Astrocyte of the hippocampus (primary cell): Measurements from ENCODE around the gene FAM200A.
"Not testable (repeated sequence)": the region's sequence is repeated elsewhere in the genome, so short reads cannot be mapped to it uniquely, and the experiment has no call there.

ENCODE experiments used
- DNase-seq: peaks from one replicate; pipeline ENCODE4 v3.0.0; 2011; ENCODE audit warnings: low read depth, low spot score

Gene FAM200A

DNA sequence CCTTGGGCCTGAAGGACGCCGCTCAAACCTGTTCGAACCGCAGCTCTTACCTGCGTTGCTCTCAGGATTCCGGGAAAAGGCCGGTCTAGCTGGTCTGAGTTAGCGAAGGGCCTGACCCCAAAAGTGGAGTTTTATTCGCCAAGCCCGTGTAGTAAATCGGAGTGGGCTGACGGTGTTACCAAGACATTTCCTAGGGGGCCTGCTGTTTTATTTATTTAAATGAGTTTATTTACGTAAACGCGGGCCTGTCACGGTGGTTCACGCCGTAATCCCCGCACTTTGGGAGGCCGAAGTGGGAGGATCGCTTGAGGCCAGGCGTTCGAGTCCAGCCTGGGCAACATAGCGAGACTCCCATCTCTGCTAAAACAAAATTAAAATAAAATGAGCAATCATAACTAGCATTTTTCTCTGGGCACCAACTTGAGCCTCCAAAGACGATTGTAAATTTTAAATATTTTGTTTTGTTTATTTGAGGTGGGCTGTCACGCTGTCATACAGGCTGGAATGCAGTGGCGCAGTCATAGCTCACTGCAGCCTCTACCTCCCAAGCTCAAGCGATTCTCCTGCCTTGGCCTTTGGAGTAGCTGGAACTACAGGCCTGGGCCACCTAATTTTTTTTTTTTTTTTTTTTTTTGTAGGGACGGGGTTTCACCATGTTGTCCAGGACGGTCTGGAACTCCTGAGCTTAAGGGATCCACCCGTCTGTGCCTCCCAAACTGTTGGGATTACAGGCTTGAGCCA is 7.4 kb upstream of the FAM200A start:
- DNase-seq, result peak; percentile 30

DNA sequence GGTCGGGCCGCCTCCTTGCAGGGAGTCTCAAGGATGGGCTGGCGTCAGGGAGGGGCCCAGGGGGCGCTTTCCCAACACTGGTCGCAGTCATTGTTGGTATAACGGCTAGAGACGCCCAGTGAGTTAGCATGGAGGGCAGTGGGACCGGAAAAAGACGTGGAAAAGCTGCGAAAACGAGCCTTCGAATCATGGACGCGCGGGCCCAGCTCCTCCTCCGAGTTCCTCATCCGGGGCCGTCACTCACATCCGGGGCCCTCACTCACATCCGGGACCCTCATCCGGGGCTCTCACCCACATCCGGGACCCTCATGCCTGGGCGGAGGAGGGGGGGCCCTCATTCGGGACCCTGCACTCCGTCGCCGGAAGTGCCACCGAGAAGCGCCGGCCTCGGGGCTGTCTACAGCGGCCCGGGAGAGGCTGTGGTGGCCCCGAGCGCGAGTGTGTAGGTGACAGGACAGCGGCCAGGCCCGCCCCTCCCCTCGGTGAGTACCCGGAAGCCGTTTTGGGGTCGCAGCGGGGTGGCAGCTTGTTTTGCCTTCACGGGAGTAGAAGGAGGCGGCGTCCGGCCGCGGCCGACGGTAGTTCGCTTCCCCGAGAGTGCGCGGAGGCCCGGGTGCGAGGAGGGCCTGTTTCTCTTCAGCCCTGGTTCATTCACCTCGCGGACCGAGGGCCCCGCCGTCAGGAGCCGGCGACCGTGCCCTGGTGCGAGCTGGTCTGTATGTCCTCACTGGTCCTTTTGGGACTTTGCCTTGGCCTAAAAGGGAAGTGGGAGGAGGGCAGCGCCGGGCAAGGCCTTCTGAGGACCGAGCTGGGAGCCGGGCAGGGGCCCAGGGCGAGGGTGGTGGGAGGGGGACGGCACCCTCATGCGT is 6.6 kb upstream of the FAM200A start, which contains the start of gene ZNF655:
TSS of gene ZNF655 (plus strand) at position 337 of the 869 bp plus-strand sequence. CDS start 1,918 bp downstream, outside the sequence.
- DNase-seq, result peak; percentile 95

DNA sequence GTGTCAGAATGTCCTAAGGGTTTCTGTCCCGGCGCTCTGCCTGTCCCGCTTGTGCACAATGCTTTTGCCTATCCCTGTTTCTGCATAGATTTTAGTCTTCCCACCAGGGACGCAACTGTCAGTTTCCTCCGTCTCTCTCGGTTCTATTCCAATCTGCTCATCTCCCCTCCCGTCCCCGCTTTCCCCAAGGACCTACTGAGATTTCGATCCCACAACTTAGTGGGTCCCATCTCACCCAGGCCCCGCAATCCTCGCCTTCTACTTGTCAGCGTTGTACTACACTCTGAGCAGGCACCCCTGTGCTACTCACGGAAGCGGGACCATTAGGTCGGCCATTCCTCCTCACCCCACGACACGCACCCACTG is 6.0 kb upstream of the FAM200A start:
- no peak for DNase-seq

DNA sequence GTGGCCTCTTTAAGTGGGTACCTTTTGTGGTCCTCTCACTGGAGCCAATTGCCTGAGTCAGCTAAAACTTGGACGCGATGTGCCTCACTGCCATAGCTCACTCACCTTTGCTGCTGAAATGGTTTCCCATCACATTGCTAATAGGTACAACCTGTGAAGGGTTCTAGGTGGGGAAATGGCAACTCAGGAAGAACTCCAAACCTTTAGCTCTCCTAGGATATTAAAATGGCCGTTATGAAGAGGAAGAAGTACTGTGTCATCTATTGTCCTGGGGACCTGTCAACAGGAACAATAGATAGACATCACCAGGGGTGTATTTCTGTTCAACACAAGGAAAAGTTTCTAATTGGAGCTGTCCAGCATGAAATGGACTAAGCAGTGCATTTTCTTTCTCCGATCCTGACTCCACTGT is 5.3 kb upstream of the FAM200A start:
- no peak for DNase-seq

DNA sequence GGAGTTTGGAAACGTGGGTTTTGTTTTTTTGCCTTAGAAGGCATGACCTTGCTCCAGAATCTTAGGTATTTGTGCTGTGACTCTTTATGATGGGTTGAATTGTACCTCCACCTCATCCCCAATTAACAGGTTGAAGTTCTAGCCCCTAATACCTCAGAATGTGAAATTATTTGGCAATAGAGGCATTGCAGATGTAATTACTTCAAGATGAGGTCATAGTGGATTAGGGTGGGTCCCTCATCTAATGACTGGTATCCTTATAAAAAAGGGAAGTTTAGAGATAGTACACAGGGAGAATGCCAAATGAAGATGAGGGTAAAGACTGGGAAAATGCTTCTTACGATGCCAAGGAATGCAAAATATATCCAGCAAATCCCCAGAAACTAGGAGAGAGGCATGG is 3.0 kb upstream of the FAM200A start:
- no peak for DNase-seq

DNA sequence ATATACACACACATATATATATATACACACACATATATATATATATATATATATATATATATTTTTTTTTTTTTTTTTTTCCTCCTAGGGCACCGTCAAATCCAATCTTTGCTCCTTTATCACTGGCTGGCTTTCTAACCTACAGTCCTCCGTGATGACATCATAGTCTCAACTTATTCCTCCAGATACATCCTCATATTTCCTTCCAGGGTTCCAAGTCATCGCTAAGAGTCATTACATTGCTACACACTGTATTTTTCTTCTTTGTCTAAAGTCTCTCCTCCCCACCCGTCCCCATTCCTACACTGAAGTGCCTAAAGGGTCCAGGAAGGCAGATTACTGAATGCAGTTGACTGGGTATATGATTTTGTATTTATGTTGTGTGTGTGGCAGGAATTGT is 1.1 kb upstream of the FAM200A start:
- DNase-seq, result no peak

DNA sequence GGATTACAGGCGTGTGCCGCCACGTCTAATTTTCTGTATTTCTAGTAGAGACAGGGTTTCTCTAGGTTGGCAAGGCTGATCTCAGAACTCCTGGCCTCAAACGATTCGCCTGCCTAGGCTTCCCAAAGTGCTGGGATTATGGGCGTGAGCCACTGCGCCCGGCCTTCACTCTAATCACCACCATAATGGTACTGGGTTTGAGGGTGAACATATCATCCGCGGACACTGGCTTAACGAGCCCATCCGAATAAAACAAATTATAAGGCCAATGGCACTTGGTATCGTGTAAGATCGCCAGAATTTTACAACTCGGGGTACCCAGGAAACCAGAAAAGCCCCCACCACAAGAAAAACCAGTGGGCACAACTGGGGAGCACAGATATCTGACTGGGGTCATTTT is 580 bp downstream of the FAM200A start:
- peak; percentile 28 for DNase-seq

DNA sequence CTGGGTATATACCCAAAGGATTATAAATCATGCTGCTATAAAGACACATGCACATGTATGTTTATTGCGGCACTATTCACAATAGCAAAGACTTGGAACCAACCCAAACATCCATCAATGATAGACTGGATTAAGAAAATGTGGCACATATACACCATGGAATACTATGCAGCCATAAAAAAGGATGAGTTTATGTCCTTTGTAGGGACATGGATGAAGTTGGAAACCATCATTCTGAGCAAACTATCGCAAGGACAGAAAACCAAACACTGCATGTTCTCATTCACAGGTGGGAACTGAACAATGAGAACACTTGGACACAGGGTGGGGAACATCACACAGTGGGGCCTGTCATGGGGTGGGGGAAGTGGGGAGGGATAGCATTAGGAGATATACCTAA is 2.4 kb downstream of the FAM200A start:
- DNase-seq, result not testable (repeated sequence)

DNA sequence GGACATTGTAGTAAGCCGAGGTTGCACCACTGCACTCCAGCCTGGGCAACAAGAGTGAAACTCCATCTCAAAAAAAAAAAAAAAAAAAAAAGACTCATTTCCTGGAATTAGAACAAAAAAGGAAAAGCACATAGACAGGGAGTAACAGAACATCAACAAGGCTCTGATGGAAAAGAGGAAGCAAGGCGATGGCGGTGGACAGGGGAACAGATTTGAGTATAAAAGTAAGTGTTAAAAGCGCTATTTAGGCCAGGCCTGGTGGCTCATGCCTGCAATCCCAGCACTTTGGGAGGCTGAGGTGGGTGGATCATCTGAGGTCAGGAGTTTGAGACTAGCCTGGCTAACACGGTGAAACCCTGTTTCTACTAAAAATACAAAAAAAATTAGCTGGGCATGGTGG is 6.6 kb downstream of the FAM200A start:
- DNase-seq, result not testable (repeated sequence)

DNA sequence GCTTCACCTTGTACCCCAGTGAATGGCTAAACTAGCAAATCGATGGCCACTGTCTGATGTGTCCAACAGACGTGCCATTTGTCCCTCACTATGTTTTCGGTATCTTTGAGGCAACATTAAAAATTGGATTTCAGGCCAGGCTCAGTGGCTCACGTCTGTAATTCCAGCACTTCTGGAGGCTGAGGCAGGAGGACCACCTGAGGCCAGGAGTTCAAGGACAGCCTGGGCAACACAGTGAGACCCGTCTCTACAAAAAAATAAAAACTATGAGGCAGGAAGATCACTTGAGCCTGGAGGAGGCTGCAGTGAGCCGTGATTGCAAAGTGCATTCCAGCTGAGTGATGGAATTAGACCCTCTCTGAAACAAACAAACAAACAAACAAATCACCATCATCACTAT is 8.0 kb downstream of the FAM200A start:
- DNase-seq, result no peak

DNA sequence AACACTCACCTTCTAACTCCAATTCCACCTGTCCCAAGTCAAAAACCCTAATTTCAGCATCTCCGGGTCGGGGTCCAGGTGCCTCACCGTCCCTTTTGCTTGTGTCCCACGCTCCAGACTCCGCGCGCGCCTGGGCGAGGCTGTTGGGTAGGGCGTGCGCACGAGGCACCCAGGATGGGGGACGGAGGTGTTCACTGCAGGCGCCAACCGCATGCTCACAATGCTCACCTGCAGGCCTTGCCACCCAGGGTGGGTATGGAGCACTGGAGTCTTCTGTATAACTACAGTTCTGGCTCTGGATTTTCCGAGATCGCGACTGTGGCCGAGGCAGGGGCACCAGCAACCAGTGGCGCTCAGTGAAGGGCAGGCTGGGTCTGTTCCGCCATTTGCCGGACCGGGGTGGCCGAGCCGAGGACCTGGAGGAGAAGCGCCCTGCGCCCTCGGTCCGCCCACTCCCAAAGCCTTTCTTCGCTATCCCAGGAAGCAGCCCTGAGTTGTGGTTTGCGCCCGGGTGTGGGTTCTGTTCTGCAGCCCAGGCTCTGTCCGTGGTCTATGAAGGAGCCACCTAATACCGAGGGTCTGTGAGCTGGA is 8.7 kb downstream of the FAM200A start:
- DNase-seq, result no peak

DNA sequence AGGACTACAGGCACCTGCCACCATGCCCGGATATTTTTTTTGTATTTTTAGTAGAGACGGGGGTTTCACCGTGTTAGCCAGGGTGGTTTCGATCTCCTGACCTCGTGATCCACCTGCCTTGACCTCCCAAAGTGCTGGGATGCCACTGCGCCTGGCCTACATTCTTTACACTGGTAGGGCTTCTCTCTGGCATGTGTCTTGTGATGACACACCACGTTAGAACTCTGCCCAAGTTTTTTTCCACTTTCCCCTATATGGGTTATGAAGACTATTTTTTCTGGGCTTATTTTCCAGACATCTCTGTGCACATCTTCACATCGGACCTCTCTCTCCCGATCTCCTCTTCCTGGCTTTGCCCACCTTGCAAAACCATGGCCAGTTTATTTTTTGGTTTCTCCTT is 10.7 kb downstream of the FAM200A start:
- no peak for DNase-seq

DNA sequence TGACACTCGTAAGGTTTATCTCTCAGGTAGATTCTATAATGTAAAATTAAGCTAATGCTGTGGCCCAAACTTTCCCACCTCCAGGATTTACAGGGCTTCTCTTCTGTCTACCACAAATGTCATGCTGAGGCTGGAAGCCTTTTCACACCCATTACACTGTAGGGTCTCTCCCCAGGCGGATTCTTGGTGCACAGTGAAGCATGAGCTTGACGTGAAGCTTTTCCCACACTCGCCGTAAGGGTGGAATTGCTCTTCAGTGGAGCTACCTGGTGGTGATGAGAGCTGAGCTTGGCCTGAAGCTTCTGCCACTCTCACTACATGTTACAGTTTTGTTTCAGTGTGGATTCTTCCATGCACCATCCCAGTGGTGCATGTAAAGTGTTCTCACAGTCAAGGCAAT is 11.4 kb downstream of the FAM200A start:
- no peak for DNase-seq

DNA sequence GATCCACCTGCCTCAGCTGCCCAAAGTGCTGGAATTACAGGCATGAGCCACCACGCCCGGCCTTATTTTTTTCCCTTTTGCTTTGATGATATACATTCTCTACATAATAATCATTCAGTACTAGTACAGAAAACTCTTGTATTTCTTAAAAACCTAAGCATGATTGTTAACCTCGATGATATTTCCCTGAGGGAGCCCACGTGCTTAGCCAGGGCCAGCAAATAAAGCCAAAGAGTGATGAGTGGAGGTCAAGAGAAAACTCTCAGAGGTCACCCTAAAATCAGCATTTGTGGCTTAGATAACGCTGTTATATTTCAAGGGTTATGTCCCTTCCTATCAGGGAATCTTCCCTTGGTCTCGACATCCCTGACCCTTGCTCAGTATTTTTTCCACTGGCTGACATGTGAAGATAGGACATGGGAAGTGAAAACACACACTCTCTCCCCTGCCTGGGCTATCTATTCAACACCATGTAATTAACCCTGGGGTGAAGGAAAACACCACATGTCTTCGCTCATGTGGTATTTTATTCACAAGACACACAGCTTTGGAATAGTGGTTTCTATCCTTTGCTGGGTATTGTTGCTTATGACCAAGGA is 12.6 kb downstream of the FAM200A start:
- no peak for DNase-seq

DNA sequence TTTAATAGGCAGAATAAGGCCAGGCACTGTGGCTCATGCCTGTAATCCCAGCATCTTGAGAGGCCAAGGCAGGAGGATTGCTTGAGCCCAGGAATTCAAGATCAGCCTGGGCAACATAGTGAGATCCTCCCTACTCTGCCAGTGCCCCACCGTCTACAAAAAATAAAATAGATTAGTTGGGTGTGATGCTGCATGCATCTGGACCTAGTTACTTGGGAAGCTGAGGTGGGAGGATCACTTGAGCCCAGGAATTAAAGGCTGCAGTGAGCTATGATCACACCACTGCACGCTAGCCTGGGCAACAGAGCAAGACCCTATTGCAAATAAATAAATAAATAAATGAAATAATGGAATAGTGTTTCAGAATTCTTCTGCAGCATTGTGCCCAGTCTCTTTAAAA is 16.2 kb downstream of the FAM200A start:
- no peak for DNase-seq

DNA sequence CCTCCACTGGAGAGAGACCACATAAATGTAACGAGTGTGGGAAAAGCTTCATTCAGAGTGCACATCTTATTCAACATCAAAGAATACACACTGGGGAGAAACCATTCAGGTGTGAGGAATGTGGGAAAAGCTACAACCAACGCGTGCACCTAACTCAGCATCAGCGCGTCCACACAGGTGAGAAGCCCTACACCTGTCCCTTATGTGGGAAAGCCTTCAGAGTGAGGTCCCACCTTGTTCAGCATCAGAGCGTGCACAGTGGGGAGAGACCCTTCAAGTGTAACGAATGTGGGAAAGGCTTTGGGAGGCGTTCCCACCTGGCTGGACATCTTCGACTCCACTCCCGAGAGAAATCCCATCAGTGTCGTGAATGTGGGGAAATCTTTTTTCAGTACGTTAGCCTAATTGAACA is 20.6 kb downstream of the FAM200A start:
- DNase-seq, result no peak

DNA sequence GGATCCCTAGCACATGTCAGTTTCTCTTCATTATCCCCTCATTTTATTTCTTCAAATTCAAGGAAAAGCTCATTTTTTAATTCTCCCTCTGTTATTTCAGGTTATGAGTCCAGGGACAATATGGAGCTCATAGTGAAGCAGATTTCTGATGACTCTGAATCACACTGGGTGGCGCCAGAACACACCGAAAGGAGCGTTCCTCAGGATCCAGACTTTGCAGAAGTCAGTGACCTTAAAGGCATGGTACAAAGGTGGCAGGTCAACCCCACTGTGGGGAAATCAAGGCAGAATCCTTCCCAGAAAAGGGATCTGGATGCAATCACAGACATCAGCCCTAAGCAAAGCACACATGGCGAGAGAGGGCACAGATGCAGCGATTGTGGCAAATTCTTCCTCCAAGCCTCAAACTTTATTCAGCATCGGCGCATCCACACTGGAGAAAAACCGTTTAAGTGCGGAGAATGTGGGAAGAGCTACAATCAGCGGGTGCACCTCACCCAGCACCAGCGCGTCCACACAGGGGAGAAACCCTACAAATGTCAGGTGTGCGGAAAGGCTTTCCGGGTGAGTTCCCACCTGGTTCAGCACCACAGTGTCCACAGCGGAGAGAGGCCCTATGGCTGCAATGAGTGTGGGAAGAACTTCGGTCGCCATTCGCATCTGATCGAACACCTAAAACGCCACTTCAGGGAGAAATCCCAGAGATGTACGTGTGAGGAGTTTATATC is 26.0 kb downstream of the FAM200A start:
- no peak for DNase-seq

DNA sequence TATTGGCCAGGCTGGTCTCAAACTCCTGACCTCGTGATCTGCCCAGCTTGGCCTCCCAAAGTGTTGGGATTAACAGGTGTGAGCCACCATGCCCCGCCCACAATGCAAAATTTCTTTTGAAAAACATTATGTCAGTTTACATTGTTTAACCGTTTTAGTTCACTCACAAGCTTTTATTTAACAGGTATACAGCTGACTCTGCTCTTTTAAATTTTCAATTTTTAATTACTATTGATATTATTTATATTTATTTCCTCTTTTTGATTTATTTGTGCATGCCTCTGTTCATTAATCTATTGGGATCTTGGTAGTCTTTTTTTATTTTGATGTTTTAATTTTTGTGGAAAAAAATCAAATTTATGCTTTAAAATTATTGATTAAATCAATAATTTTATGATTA is 30.5 kb downstream of the FAM200A start:
- DNase-seq, result no peak

DNA sequence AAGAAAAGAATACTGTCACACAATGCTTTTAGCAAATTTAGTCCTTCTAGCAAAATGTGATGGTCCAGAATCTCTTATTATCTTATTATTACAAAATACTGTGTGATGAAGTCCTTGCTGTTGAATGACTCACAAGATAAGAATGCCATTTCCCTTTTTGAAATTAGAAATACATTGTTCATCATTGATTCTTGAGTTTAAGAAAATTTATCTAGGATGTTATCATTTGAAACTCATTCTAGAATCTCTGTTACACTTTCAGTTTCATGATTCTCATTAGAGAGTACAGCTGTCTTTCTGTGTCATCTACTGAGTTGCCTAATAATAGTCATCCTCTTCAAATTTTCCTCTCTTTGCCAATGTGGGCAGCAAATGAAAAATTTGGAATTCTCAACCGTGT is 37.9 kb downstream of the FAM200A start:
- DNase-seq, result no peak

DNA sequence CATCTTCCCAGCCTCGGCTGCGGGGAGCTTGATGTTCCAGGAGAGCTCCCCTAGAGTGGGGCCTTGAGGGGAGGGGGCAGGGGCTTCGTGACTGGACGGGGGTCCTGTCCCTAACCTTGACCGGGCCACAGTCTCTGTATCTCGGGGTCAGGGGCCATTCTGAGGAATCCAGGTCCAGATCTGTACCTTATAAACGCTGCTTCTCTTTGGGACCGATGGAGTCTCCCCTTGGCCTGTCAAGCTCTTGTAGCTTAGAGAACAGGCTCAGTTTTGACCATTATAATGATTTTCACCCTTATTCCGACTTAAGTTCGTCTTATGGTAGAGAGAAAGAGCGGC is 46.6 kb downstream of the FAM200A start:
- no peak for DNase-seq

DNA sequence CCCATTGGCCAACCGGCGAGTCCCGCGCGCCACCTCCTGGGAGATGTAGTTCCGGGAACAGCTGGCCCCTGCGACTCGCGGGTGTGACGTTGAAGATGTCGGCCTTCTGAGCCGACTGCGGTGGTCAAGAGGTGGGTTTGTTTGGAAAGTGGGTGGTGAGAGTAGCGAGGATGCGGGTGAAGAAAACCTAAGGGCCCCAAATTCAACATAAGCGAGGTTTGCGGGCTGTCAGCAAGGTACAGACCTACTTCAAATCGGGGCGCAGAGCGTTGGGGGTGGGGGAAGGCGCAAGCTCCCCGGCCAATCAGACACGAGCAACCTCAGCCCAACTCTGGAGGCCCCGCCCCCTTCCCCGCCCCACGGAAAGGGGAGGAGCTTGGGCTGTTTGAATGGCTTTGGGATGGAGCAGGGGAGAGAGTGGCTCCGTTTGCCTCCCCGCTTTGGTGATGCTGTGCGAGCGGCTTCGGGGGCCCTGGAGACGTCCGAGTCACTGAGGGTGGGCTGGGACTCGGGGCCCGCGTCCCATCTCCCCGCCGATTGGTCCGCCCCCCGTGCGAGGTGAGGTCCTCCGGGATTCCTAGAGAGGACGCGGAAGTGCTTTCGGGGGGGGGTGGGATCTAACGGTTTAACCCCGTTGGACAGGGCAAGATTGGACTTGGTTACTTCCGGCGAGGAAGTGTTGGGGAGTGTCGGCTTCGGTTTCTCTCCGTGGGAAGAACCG is 47.2 kb downstream of the FAM200A start, which contains the start of gene ZKSCAN5:
TSS of gene ZKSCAN5 (plus strand) at position 60 of the 721 bp plus-strand sequence. CDS start 1,383 bp downstream, outside the sequence.
- peak; percentile 99 for DNase-seq
